ENCODE results near the gene SELENOO.

Gene SELENOO

GRCh38 chr22:50244420-50245213 lies 43.8 kb downstream of the SELENOO start, which contains the start of gene TUBGCP6:
TSS of gene TUBGCP6 (minus strand) at chr22:50245023. CDS start at chr22:50244459, 564 bp downstream.
- TF ChIP-seq CTCF (IDR thresholded peaks at IDR 0.05; ENCODE audit: control extremely low read depth, extremely low read depth, low read depth, missing control alignments), result no peak
- ChIA-PET CTCF (interaction anchor here (0.9 to 3.6 kb wide), 14 partner anchors 14 to 447 kb away, joined by 3 to 13 read pairs (median 3); no protein-coding TSS in a partner anchor), POLR2A (interaction anchor here (0.7 kb wide), 1 partner anchor 9 kb away, joined by 3 read pairs; no protein-coding TSS in a partner anchor)
- DNase-seq (ENCODE audit: extremely low spot score), result peak; percentile 94

- TF ChIP-seq CTCF (IDR thresholded peaks at IDR 0.05; ENCODE audit: control extremely low read depth, extremely low read depth, low read depth, missing control alignments), result no peak
- ChIA-PET CTCF (interaction anchor here (1.5 to 3.6 kb wide), 2 partner anchors 31 to 375 kb away, joined by 3 to 13 read pairs; no protein-coding TSS in a partner anchor), POLR2A (no interaction called here)
- DNase-seq (ENCODE audit: extremely low spot score), result no peak
Measured at GRCh38 chr22:50245214-50246072, 44.6 kb downstream of the SELENOO start.

- ChIA-PET POLR2A (no interaction called here), CTCF (interaction anchor here (1.5 to 3.6 kb wide), 2 partner anchors 30 to 374 kb away, joined by 3 to 13 read pairs; no protein-coding TSS in a partner anchor)
- TF ChIP-seq CTCF (IDR thresholded peaks at IDR 0.05; ENCODE audit: control extremely low read depth, extremely low read depth, low read depth, missing control alignments), result no peak
- DNase-seq (ENCODE audit: extremely low spot score), result no peak
Measured at GRCh38 chr22:50246242-50247175, 45.7 kb downstream of the SELENOO start.

- peak; percentile 62 for DNase-seq (ENCODE audit: extremely low spot score)
- no peak for TF ChIP-seq CTCF (IDR thresholded peaks at IDR 0.05; ENCODE audit: control extremely low read depth, extremely low read depth, low read depth, missing control alignments)
- ChIA-PET CTCF (no interaction called here), POLR2A (no interaction called here)
Measured at GRCh38 chr22:50247748-50248147, 46.9 kb downstream of the SELENOO start.

GRCh38 chr22:50248196-50249081 lies 47.6 kb downstream of the SELENOO start:
- POLR2A ChIA-PET, result no interaction called here
- no peak for DNase-seq (ENCODE audit: extremely low spot score)
- CTCF ChIA-PET, result no interaction called here
- TF ChIP-seq CTCF (IDR thresholded peaks at IDR 0.05; ENCODE audit: control extremely low read depth, extremely low read depth, low read depth, missing control alignments), result no peak
